ENCODE measurements around the gene HNRNPUL2. TPM values are rescaled to one million over a fixed set of nuclear protein-coding genes. Genes with fewer than 3 reads are reported as not detected.

The HNRNPUL2 gene
- total and polyA plus RNA-seq, 9 of the 15 experiments (the other 6 are each of a cell fraction or from before 2014, with no cell fraction given): 0.89 to 44.3 (median 15.2) TPM

- TF ChIP-seq, protein P1, sequence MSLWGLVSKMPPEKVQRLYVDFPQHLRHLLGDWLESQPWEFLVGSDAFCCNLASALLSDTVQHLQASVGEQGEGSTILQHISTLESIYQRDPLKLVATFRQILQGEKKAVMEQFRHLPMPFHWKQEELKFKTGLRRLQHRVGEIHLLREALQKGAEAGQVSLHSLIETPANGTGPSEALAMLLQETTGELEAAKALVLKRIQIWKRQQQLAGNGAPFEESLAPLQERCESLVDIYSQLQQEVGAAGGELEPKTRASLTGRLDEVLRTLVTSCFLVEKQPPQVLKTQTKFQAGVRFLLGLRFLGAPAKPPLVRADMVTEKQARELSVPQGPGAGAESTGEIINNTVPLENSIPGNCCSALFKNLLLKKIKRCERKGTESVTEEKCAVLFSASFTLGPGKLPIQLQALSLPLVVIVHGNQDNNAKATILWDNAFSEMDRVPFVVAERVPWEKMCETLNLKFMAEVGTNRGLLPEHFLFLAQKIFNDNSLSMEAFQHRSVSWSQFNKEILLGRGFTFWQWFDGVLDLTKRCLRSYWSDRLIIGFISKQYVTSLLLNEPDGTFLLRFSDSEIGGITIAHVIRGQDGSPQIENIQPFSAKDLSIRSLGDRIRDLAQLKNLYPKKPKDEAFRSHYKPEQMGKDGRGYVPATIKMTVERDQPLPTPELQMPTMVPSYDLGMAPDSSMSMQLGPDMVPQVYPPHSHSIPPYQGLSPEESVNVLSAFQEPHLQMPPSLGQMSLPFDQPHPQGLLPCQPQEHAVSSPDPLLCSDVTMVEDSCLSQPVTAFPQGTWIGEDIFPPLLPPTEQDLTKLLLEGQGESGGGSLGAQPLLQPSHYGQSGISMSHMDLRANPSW (CRISPR knock-in tag; IDR thresholded peaks at IDR 0.05): peak; percentile 31; the same call in 1 of the 2 replicates
- TF ChIP-seq SMAD2 (IDR thresholded peaks at IDR 0.05; ENCODE audit: low read depth, low read length) (no peak), NR4A1 (CRISPR knock-in tag; IDR thresholded peaks at IDR 0.05) (no peak), NR4A1 (tag; IDR thresholded peaks at IDR 0.05) (no peak)
- TF ChIP-seq, protein P2, sequence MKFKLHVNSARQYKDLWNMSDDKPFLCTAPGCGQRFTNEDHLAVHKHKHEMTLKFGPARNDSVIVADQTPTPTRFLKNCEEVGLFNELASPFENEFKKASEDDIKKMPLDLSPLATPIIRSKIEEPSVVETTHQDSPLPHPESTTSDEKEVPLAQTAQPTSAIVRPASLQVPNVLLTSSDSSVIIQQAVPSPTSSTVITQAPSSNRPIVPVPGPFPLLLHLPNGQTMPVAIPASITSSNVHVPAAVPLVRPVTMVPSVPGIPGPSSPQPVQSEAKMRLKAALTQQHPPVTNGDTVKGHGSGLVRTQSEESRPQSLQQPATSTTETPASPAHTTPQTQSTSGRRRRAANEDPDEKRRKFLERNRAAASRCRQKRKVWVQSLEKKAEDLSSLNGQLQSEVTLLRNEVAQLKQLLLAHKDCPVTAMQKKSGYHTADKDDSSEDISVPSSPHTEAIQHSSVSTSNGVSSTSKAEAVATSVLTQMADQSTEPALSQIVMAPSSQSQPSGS (CRISPR knock-in tag; IDR thresholded peaks at IDR 0.05): no peak
Observed at GRCh38 chr11:62665075-62665598, 62.1 kb downstream of the HNRNPUL2 start, which contains the start of the genes C11orf98 and CSKMT (continued).
